Measurements from ENCODE around the gene PHLDB1.

Gene PHLDB1

GRCh38 chr11:118649941-118650340, 42.5 kb downstream of the PHLDB1 start:
- Histone ChIP-seq H2BK120ac (ENCODE audit: insufficient read depth, low read length, poor library complexity) (no peak overlapping the region), H3K4me1 (ENCODE audit: control insufficient read depth in 1 of 2, insufficient read depth in 2 of 2, low read length in 2 of 2) (no peaks in the 10 kb centered on the region), H3K27ac (ENCODE audit: low read depth, low read length) (no peak overlapping the region), H3K9me3 (ENCODE audit: insufficient read depth, low read depth, low read length) (peaks cover 3% of the 10 kb centered on the region), H3K4ac (ENCODE audit: low read depth, low read length) (no peak overlapping the region), H3K14ac (ENCODE audit: low read length) (no peak overlapping the region), H4K91ac (ENCODE audit: low read depth, low read length) (no peak overlapping the region), H3K4me2 (ENCODE audit: low read length) (no peak overlapping the region), H3K18ac (ENCODE audit: low read length) (no peak overlapping the region), H3K27me3 (ENCODE audit: insufficient read depth, low read length) (no peaks in the 10 kb centered on the region), H3K23ac (ENCODE audit: low read length) (no peak overlapping the region), H3K9ac (ENCODE audit: low read length) (no peak overlapping the region), H2AK5ac (ENCODE audit: low read length) (no peak overlapping the region), H4K8ac (ENCODE audit: low read depth, low read length) (no peak overlapping the region), H2BK12ac (ENCODE audit: low read length) (no peak overlapping the region), H3K79me2 (ENCODE audit: control insufficient read depth, insufficient read depth, low read length, poor library complexity) (no peaks in the 10 kb centered on the region), H2AFZ (ENCODE audit: insufficient read depth, low read length, poor library complexity) (no peak overlapping the region), H4K12ac (ENCODE audit: low read depth, low read length) (no peak overlapping the region), H3K79me1 (ENCODE audit: low read length) (no peaks in the 10 kb centered on the region), H2BK5ac (ENCODE audit: low read depth, low read length, poor library complexity) (no peak overlapping the region), H3K4me3 (ENCODE audit: low read depth, low read length) (no peak overlapping the region), H3K36me3 (ENCODE audit: control insufficient read depth in 1 of 2, insufficient read depth in 2 of 2, low read length in 2 of 2) (peaks cover 53 to 66% of the 10 kb centered on the region in 2 experiments)
- WGBS (ENCODE audit: extremely low coverage, insufficient coverage, insufficient read length): no CpG with 5 or more reads among the region's 10 CpGs
- no peak for DNase-seq

DNA sequence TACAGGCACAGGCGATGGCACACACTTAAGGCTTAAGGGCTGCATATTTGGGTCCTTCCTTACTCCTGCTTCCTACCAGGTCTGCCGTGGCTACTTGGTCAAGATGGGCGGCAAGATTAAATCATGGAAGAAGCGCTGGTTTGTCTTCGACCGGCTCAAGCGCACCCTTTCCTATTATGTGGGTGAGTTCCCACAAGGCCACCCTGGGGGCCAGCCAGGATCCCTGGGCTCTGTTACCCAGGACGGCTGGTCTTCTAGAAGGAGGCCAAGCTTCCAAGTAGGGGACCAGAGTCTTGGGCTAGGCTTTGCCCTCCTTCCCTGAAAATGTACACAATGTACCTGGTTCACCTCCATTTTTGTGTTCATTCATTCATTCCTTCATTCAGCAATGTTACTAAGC, 43.0 kb downstream of the PHLDB1 start:
- Histone ChIP-seq H3K27ac (ENCODE audit: low read depth, low read length) (no peak overlapping the region), H3K27me3 (ENCODE audit: insufficient read depth, low read length) (no peaks in the 10 kb centered on the region), H2AFZ (ENCODE audit: insufficient read depth, low read length, poor library complexity) (no peak overlapping the region), H3K4ac (ENCODE audit: low read depth, low read length) (no peak overlapping the region), H3K79me2 (ENCODE audit: control insufficient read depth, insufficient read depth, low read length, poor library complexity) (no peaks in the 10 kb centered on the region), H2BK12ac (ENCODE audit: low read length) (no peak overlapping the region), H3K14ac (ENCODE audit: low read length) (no peak overlapping the region), H2BK5ac (ENCODE audit: low read depth, low read length, poor library complexity) (no peak overlapping the region), H3K4me3 (ENCODE audit: low read depth, low read length) (no peak overlapping the region), H3K9me3 (ENCODE audit: insufficient read depth, low read depth, low read length) (peaks cover 3% of the 10 kb centered on the region), H3K79me1 (ENCODE audit: low read length) (no peaks in the 10 kb centered on the region), H3K36me3 (ENCODE audit: control insufficient read depth in 1 of 2, insufficient read depth in 2 of 2, low read length in 2 of 2) (peaks cover 49 to 63% of the 10 kb centered on the region in 2 experiments), H3K4me1 (ENCODE audit: control insufficient read depth in 1 of 2, insufficient read depth in 2 of 2, low read length in 2 of 2) (no peaks in the 10 kb centered on the region), H2AK5ac (ENCODE audit: low read length) (no peak overlapping the region), H2BK120ac (ENCODE audit: insufficient read depth, low read length, poor library complexity) (no peak overlapping the region), H4K8ac (ENCODE audit: low read depth, low read length) (no peak overlapping the region), H3K23ac (ENCODE audit: low read length) (no peak overlapping the region), H3K4me2 (ENCODE audit: low read length) (no peak overlapping the region), H3K18ac (ENCODE audit: low read length) (no peak overlapping the region), H3K9ac (ENCODE audit: low read length) (no peak overlapping the region), H4K91ac (ENCODE audit: low read depth, low read length) (no peak overlapping the region), H4K12ac (ENCODE audit: low read depth, low read length) (no peak overlapping the region)
- no CpG with 5 or more reads among the region's 8 CpGs for WGBS (ENCODE audit: extremely low coverage, insufficient coverage, insufficient read length)
- no peak for DNase-seq

GRCh38 chr11:118651820-118652219, 44.4 kb downstream of the PHLDB1 start:
- WGBS (ENCODE audit: extremely low coverage, insufficient coverage, insufficient read length): no CpG with 5 or more reads among the region's 3 CpGs
- Histone ChIP-seq H4K91ac (ENCODE audit: low read depth, low read length) (no peak overlapping the region), H3K4me2 (ENCODE audit: low read length) (no peak overlapping the region)

GRCh38 chr11:118652681-118653181, 45.3 kb downstream of the PHLDB1 start:
- Histone ChIP-seq H4K12ac (ENCODE audit: low read depth, low read length) (no peak overlapping the region), H3K27me3 (ENCODE audit: insufficient read depth, low read length) (no peaks in the 10 kb centered on the region), H2BK12ac (ENCODE audit: low read length) (no peak overlapping the region), H3K9ac (ENCODE audit: low read length) (no peak overlapping the region), H2BK5ac (ENCODE audit: low read depth, low read length, poor library complexity) (no peak overlapping the region), H3K14ac (ENCODE audit: low read length) (no peak overlapping the region), H4K8ac (ENCODE audit: low read depth, low read length) (no peak overlapping the region), H3K27ac (ENCODE audit: low read depth, low read length) (no peak overlapping the region), H3K18ac (ENCODE audit: low read length) (no peak overlapping the region), H4K91ac (ENCODE audit: low read depth, low read length) (no peak overlapping the region), H3K23ac (ENCODE audit: low read length) (no peak overlapping the region), H3K4me1 (ENCODE audit: control insufficient read depth in 1 of 2, insufficient read depth in 2 of 2, low read length in 2 of 2) (no peaks in the 10 kb centered on the region), H2BK120ac (ENCODE audit: insufficient read depth, low read length, poor library complexity) (no peak overlapping the region), H3K79me1 (ENCODE audit: low read length) (no peaks in the 10 kb centered on the region), H3K4me3 (ENCODE audit: low read depth, low read length) (no peak overlapping the region), H3K4ac (ENCODE audit: low read depth, low read length) (no peak overlapping the region), H3K36me3 (ENCODE audit: control insufficient read depth in 1 of 2, insufficient read depth in 2 of 2, low read length in 2 of 2) (peaks cover 46 to 66% of the 10 kb centered on the region in 2 experiments), H3K9me3 (ENCODE audit: insufficient read depth, low read depth, low read length) (peaks cover 3% of the 10 kb centered on the region), H2AFZ (ENCODE audit: insufficient read depth, low read length, poor library complexity) (no peak overlapping the region), H3K4me2 (ENCODE audit: low read length) (no peak overlapping the region), H3K79me2 (ENCODE audit: control insufficient read depth, insufficient read depth, low read length, poor library complexity) (no peaks in the 10 kb centered on the region), H2AK5ac (ENCODE audit: low read length) (no peak overlapping the region)
- no peak for DNase-seq
- WGBS (ENCODE audit: extremely low coverage, insufficient coverage, insufficient read length): no CpG with 5 or more reads among the region's 4 CpGs

More at GRCh38 chr11:118651820-118652219, 44.4 kb downstream of the PHLDB1 start:
- no peak overlapping the region for H3K23ac ChIP-seq (ENCODE audit: low read length)
- H3K4me3 ChIP-seq (ENCODE audit: low read depth, low read length): no peak overlapping the region
- H2BK5ac ChIP-seq (ENCODE audit: low read depth, low read length, poor library complexity): no peak overlapping the region
- no peak overlapping the region for H4K12ac ChIP-seq (ENCODE audit: low read depth, low read length)
- H2AK5ac ChIP-seq (ENCODE audit: low read length): no peak overlapping the region
- H3K18ac ChIP-seq (ENCODE audit: low read length): no peak overlapping the region
- no peak overlapping the region for H3K9ac ChIP-seq (ENCODE audit: low read length)
- no peak overlapping the region for H4K8ac ChIP-seq (ENCODE audit: low read depth, low read length)
- no peak overlapping the region for H2BK120ac ChIP-seq (ENCODE audit: insufficient read depth, low read length, poor library complexity)
- H2AFZ ChIP-seq (ENCODE audit: insufficient read depth, low read length, poor library complexity): no peak overlapping the region
- peaks cover 3% of the 10 kb centered on the region for H3K9me3 ChIP-seq (ENCODE audit: insufficient read depth, low read depth, low read length)
- no peak overlapping the region for H3K27ac ChIP-seq (ENCODE audit: low read depth, low read length)
- H3K27me3 ChIP-seq (ENCODE audit: insufficient read depth, low read length): no peaks in the 10 kb centered on the region
- no peak overlapping the region for H2BK12ac ChIP-seq (ENCODE audit: low read length)
- no peaks in the 10 kb centered on the region for H3K79me2 ChIP-seq (ENCODE audit: control insufficient read depth, insufficient read depth, low read length, poor library complexity)
- no peak overlapping the region for H3K4ac ChIP-seq (ENCODE audit: low read depth, low read length)
- no peaks in the 10 kb centered on the region for H3K4me1 ChIP-seq (ENCODE audit: control insufficient read depth in 1 of 2, insufficient read depth in 2 of 2, low read length in 2 of 2)
- no peak for DNase-seq
- no peaks in the 10 kb centered on the region for H3K79me1 ChIP-seq (ENCODE audit: low read length)
- peaks cover 46 to 62% of the 10 kb centered on the region in 2 experiments for H3K36me3 ChIP-seq (ENCODE audit: control insufficient read depth in 1 of 2, insufficient read depth in 2 of 2, low read length in 2 of 2)
- H3K14ac ChIP-seq (ENCODE audit: low read length): no peak overlapping the region
